ENCODE results near the gene RET.

DNA sequence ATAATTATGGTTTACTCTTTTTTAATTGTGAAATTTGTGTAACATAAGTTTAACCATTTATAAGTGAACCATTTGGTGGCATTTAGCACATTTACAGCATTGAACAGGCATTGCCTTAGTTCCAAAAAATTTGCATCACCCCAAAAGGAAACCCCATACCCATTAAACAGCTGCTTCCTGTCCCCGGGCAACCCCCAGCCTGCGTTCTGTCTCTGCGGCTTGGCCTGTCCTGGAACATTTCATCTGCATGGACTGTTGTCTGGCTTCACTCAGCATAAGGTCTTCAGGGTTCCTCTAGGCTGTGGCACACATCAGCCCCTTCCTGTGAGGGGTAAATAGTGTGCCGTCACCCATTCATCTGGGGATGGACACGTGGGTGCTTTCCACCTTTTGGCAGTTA is 6.9 kb downstream of the RET start:
- TF ChIP-seq, protein P1, sequence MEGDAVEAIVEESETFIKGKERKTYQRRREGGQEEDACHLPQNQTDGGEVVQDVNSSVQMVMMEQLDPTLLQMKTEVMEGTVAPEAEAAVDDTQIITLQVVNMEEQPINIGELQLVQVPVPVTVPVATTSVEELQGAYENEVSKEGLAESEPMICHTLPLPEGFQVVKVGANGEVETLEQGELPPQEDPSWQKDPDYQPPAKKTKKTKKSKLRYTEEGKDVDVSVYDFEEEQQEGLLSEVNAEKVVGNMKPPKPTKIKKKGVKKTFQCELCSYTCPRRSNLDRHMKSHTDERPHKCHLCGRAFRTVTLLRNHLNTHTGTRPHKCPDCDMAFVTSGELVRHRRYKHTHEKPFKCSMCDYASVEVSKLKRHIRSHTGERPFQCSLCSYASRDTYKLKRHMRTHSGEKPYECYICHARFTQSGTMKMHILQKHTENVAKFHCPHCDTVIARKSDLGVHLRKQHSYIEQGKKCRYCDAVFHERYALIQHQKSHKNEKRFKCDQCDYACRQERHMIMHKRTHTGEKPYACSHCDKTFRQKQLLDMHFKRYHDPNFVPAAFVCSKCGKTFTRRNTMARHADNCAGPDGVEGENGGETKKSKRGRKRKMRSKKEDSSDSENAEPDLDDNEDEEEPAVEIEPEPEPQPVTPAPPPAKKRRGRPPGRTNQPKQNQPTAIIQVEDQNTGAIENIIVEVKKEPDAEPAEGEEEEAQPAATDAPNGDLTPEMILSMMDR (conservative IDR thresholded peaks at IDR 0.05; ENCODE audit: low read depth, low read length) = no peak
- no peak for TF ChIP-seq EZH2 (IDR thresholded peaks at IDR 0.05; ENCODE audit: borderline replicate concordance, low read depth, low read length, poor library complexity, severe bottlenecking)
